ENCODE results near the gene ZDHHC1.

Gene ZDHHC1

DNA sequence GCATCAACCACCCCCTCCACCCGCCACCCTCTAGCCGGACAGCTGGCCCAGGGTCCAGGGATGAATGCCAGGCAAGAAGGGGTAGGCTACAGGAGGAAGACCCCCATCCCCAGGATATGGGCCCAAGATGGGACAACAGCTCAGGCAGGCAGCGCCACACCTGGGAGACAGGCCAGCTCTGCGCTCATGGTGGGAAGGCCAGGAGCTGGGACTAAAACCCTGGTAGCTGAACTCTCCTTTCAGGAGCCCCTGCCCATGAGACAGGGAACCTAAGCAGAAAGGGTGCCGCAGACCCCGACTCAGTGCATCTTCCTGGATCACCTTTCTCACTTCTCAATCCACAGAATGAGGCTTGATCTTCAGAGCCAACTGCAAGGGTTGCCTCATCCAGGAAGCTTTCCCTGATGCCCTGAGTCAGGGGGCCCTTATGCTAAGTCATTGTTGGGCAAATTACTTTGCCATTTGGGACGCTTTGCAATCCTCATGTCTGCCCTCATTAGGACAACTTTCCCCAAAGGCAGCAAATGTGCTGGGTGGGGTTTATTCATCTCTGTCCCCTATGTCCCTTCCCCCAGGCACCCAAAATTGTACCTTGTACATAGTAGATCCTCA lies 9.0 kb downstream of the ZDHHC1 start:
- no peak for DNase-seq

DNA sequence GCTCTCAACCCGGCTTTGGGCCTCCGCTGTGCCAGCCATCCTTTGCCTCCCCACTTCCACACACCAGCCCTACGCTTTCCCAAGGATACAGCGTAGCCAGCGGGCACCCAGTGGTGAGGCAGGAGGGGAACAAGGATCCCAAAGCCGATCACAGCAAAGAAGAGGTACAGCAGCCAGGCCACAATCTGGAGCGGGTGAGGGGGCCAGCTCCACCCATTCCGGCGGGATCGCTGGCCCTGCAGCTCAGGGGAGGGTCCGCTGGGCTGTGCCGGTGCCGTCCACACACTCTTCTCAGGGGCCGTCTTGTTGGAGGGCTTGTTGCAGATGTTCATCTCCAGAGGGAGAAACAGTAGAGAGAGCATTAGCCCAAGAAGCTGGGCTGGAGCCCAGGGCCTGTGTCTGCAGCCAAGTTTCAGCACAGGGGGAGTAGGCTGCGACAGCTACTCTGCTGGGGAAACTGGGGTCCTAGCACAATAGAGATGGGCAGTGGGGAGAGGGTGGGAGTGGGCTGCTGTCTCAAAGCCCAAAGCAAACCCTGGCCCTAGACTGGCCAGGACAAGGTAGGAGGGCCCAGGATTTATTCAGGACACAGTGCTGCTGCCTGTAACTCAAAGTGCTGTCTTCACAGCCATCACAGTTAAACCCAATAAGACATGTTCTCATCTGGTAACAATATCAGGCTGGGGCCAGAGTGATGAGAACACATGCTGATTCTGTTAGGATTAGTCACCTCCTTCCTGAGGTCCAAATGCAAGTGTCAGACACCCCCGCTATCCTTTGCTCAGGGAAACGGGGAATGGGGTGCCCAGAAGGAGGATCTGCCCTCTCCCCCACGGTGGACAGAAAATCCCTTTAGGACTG lies 9.9 kb downstream of the ZDHHC1 start:
- DNase-seq = no peak

DNA sequence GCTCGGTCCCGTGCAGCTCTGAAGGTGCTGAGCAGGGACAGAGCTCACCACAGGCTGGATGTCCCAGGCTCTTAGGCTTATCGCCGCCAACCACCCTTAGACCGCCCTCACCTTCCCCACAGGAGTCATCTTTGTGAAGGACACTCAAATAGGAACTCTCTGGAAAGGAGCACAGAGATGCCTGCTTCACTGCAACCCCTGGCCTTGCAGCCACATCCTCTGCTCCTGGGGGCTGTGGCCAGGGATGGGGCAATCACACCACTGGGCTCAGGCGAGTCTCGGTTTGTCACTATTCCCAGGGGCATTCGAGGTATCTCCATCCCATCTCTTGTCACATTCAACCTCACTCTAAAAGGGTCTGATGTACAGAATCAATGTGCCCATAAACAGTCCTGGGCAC lies 10.9 kb downstream of the ZDHHC1 start:
- no peak for DNase-seq

DNA sequence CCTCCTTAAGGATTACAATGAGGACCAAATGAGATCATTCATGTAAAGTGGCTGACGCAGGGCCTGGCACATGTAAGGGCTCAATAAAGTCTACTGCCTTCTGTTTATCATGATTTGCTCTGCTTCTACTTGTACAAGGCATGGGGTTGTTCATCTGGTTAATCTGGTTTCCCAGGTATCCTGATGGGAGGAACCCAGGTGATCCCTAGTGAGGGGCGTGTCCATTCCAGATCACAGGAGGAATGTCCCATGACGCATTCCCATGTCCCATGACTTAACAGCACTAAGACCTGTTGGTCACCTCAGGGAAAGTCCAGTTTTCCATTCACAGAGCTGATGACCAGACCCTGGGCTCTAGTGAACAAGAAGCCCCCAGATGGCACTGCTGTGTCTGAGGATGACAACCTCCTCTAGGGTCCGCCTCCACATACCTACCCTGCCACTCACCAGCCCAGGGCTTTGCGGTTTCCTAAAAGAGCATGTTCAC lies 11.5 kb downstream of the ZDHHC1 start:
- DNase-seq = peak; percentile 12

DNA sequence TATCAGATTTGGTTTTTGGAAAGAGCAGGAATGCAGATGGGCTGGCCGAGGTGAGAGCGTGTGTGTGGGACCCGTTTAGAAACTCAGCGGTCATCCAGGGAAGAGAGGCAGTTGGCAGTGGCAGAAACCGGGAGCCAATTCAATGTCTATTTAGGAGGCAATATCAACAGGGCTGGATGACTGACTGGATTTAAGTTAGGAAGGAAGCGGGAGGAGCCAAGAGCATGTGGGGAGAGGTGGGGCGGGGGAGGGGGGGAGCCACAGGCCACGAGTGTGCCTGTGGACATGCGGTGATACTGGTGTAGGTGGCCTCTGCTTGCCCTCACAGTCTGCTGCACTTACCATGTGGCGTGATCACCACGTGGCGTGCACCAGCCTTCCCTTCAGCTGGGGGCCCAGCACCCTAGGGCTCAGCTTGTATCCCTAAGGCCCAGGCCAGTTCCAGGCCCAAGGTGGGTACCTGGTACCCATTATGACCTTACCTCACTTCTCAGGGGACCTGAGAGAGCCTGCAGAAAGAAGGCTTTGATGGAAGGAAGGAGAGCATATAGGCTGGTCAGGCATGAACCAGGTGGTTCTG lies 12.2 kb downstream of the ZDHHC1 start:
- no peak for DNase-seq

DNA sequence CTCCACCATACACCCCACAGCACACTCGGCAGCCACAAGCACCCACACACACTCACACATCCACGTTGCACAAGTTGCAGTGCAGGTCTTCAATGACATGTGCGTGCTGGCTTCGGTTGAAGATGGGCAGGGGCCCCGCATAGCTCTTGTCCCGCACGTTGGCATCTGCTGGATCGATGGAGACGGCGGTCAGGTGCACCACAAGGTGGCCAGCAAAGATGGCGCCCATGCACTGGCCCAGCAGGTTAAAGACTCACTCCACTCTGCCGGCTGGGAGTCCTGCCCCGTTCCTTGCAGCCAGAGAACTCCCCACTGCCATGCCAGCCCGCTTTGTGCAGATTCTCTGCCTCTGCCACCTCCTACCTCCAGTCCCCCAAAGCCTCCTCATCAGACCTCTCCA lies 15.4 kb downstream of the ZDHHC1 start:
- no peak for DNase-seq

DNA sequence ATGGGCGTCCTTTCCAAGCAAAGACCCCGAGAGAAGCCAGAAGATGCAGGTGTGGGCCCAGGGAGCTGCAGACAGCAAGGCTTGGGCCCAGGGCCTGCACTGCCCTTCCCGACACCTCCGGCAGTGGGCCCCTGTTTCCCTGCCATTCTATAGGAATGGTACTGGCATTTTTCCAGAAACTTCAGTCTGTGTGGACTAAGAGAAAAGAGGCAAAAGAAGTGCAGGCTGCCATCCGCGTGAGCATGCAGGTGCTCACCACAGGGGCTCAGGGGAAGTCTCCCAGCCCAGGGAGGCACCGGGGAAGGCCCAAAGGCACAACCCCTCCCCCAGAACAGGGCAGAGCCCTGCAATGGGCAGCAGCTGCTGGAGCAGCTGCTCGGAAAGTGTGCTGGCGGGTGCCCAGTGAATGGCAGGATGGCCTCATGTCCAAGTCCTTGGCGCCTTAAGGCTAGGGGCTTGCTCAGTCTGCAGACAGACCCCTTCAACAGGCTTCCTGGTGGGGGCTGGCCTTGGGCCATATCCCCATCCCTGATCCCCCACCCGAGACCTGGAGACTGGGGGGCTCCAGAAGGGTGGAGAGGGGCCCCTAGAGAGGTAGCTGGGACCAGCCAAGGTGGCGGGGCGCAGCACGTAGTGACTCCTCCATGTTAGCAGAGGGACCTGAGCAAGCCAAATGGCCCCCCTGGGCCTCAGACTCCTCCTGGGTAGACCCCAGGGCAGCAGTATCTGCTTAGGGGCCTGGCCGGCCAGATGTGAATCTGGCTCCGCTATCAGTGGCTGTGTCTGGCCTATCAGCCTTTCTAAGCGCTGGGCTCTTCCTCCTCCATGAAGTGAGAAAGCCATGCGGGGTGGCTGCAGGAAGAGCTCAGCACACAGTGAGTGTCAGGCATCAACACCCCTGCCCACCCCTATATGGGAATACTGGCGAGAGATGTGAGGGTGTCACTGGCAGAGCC lies 16.2 kb downstream of the ZDHHC1 start:
- no peak for DNase-seq

DNA sequence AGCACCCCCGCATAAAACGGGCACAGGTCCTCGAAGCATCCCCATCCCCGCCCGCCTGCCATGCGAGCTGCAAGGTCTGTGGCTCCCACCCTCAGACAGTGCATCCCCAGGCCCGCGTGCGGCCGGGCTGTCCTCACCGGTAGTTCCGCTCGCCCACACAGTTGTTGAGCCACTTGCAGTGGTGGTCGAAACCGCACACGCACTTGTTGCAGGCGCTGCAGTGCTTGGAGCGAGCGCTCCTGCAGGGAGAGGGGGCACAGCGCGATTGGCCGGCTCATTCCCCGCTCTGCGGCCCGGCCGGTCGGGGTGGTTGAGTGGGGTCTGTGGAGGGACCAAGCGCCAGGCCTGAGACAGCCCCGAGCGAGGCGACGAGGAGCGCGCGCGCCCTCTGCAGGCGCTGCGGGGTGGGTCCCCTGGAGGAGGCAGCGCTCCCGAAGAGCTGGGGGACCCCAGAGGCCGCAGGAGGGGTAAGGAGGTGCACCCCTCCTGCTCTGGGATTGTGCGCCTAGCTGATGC lies 17.0 kb downstream of the ZDHHC1 start:
- no peak for DNase-seq

DNA sequence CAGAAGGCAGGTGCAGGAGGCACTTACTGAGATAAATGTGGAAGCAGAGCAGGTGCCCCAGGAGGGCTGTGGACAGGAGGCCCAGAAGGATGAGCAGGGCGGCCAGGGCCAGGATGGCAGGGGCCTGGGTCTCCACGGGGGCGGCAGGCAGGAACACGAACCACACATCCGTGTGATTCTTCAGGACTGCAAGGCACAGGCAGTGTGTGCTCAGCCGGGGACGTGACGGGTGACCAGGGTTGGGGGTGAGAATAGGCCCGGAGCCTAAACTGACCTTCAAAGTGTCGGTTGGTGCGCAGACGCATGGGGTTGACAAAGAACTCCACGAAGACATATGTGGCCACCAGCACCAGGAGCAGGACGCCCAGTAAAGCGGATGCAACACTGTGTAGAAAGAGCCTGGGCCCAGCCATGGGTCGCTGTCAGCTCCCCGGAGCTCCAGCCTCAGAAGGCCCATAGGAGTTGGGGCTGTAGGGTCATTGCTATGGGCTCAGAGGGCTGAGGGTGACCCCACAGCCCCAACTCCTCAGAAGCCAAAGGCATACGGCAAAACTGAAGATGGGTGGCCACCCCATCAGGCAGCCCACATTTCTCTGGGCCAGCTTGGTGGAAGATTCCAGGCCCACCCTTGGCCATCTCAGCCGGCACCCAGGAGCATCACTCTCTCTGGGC lies 17.6 kb downstream of the ZDHHC1 start:
- DNase-seq = no peak

DNA sequence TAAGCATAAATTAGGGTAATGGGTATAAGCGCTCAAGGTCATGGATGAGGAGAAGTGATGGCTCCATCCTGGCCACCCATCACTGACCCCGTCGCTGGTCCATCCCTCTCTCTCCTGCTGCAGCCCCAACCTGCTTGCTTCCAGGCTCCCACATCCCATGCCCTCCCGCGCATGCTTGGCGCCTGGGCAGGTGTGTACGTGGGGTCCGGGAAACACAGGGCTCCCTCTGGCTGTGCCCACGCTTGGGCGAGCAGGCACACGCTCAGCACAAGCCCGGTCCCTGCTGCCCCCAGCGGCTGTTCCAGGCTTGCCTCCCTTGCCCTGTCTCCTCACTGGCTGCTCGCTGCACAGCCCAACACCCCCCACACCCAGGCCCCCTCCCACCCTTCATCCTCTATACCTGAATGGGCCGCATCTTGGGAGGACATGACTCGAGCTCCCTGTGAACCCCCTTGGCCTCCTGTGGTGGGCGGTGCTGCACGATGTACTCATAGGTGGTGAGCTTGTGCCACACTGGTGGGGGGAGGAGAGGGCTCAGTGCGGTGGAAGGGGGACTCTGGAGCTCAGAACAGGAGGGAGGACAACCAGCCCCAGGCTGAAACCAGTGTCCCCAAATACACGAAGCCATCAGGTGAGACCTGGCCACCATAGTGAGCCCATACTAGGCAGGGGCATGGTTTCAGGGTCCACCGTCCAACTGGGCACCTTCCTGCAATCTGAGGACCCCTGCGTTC lies 18.3 kb downstream of the ZDHHC1 start:
- DNase-seq = no peak

DNA sequence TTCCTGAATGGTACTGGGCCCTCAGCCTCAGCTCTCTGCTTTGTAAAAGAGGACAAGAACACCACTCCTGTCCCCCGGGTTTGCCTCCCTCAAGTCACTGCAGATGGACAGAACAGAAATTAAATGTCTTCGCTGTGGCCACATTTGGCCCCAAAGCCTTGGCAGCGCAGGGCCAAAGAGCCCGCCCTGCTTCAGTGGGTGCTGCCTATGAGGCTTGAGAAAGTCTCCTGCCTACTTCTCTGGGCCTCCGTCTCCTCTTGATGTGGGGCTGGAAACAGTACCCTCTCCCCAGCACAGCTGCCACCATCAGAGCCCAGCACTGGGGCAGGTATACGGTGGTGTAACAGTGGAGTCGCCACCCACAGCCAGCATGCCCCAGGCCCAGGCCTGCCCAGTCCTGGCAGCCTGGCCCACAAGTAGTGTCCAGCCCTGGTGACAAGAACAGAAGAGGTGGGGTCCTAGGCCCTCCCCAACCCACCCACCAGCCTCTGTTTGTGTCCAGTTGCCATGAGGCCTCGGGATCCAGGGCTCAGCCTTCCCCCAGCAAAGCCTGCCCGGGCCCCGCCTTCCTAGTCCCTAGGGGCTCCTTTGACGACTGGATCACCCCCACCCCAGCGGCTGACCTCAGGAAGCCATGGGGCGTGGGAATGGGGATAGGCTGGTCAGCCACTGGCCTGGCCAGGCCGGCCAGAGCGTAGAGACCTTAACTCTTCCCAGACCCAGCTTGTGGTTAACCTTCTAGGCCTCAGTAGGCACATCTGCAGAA lies 19.1 kb downstream of the ZDHHC1 start:
- DNase-seq = no peak

DNA sequence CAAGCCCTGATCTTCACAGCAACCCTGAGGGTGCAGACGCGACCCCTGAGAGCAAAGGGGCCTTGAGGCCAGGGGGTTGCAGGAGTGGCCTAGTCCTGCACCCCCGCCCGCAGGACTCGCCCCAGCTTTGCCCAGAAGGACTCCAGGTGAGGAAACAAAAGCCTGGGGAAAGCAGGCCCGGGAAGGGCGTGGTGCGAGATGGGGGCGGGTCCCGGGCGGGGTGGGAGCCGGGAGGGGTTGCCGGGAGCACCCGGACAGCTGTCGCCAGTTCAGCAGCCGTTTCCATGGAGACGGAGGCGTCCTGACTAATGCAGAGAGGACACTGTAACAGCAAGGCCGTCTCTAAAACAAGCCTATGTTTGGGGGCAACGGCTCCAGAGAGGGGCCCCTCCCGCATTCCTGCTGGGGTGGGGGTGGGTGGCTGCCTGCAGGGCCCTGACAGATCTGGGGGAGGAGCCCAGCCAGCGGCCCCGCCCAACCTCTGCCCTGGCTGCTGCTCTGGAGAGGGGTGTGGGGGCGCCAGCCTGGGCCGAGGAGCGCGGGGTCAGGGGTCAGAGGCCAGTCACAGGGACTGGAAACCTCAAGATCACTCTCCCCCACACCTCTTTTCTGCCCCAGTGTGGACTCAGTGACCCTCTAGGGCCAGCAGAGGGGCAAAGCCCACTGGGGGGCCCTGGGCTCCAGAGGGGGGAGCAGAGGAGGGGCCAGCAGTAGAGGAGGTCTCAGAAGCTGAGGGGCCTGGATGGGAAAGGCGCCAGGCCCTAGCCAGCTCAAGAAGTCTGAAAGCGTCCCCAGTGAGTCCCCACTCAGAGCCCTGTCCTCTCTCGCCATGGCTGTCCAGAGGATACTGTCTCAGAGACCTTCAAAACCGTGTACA lies 19.9 kb downstream of the ZDHHC1 start:
- DNase-seq = peak; percentile 73

DNA sequence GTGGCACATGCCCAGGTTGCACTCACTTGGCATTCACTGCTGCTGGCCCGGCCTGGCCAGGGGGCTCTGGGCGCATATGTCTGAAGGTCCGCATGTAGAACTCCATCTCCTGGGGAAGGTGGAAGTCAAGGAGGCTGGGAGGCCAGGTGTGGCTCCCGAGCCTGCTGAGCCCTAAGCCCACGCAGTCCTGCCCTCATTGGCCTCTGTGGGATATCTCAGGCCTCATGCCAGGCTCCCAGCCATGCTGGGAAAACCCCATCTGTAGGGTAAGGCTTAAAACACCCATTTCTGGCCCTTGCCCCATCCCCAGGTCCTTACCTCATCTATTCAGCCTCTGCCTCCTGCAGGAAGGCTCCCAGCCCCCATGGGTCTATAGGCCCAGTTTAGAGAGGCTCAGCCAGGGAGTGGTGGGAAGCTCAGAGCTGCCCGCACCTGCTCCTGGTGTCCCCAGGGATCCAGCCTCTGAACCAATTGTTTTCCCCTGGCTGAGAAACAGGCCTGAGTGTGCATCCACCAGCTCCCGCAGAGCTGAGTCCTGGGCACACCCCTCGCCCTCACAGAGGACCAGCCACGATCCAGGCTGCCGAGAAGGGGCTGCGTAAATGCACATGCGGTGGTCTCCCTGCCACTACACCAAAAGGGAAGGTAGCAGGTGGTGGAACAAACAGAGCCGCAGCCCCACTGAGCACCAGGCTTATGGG lies 20.7 kb downstream of the ZDHHC1 start:
- DNase-seq = peak; percentile 74

DNA sequence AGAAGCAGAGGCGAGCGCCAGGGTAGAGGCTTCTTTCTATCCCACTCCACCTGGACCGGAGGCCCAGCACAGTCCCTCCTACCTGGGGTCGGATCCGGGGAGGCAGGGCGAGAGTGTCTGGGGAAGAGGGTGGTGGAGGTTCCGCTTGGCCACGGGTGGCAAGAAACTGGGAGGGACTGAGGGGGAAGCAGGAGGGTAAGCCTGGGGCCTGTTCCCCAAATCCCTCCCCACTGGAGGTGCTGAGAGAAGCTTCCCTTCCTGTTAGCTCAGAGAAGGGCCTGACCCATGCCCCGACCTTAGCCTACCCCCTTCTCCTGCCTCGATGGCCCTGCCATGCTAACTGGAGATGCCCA lies 21.2 kb downstream of the ZDHHC1 start:
- no peak for DNase-seq

DNA sequence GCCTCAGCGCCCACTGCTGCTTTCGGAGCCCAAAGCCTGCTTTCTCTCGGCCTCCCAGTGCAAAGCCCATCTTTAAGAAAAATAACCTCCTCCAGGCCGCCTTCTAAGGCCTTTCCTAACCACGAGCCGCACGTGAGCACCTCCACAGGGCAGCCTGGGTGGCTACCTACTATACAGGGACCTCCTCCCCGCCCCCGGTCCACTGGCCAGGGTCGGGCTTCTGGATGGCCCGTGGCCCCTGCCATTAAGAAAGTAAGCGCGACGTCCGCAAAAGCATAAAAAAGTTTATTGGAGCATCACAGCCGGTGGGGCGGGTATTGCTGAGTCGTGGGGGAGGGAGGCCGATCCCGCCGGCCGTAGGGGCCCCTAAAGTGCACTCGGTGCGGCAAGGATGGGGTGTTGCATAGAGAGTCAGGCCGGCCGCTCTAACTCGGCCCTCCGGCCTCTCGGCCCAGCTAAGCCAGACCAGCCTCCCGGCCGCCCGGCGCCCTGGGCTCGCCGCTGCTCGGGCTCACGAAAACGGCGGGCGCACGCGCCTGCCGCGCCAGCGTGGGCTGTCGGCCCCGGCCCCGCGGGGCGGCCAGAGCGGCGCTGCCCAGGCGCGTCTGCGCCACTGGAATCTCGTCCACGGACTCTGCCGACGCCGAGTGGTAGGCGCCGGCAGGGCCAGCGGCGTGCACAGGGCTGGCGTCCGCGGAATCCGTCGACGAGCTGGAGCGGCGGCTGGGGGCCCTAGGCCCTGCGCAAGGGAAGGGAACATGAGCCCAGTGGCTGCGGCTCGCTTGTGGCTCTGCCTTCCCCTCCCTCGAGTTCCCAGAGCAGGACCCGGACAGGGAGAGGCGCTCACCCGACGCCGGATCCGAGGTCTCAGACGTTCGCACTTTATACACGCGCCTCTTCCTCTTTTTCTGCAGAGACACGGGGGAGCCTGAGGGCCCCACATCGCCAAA lies 21.8 kb downstream of the ZDHHC1 start:
- no peak for DNase-seq

DNA sequence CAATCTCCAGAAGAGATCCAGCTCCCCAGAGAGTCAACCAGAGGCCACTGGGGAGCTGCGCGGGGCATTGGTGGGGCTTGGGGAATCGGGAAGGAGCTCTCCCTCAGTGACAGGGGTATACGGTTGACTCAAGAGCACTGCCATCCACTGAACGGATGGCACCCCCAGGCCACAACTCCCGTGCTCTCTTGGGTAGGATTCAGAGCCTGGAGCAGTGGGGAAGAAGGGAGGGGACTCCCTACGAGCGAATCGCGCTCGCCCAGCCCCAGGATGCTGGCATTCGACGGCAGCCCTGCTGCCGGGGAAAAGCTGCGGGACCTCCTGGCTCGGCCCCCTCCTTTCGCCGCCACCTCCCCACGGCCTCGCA lies 22.5 kb downstream of the ZDHHC1 start:
- no peak for DNase-seq

DNA sequence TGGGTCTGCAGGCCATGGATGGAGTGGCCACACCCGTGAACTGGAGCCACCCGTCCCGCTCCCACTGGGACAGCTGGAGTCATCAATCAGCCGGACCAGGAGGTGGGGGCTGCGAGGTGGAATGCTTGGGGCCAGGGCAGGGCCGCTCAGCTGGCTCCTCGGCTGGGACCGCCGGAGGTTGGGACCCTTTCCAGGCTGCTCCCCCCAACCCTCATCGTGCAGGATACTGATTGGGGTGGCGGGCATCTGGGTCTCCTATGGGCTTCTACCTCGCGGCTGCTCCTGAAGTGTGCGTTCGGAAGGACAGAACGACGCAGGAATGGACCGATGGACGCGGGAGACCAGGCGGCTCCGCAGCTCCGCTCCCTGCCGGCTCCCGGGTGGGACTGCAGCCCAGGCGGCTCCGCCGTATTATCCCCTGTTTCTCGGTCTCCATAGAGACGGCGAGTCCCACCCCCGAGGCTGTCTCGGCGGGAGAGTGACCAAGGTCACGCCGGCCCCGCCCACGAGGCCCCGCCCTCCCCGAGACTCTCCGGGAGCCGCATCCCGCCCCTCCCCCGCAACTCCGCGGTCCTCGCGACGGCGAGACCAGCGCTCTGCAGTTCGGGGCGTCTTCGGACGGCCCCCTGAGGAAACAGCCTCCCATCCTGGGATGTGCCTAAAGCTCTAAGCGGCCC lies 23.0 kb downstream of the ZDHHC1 start, which contains the start of gene TPPP3:
TPPP3 (minus strand) TSS at position 388 of the 677 bp plus-strand sequence. CDS start 2,387 bp downstream, outside the sequence.
- DNase-seq = peak; percentile 51
